ENCODE measurements around the gene SPTBN4. TPM values are rescaled to one million over a fixed set of nuclear protein-coding genes. Genes with fewer than 3 reads are reported as not detected.

SPTBN4 gene
- total RNA-seq, 1 donor from 2014 or later: 1.4 TPM

- no peak for DNase-seq (ENCODE audit: extremely low read depth, low read depth, low spot score)
Observed at GRCh38 chr19:40599902-40600569, 133.2 kb downstream of the SPTBN4 start.

DNA sequence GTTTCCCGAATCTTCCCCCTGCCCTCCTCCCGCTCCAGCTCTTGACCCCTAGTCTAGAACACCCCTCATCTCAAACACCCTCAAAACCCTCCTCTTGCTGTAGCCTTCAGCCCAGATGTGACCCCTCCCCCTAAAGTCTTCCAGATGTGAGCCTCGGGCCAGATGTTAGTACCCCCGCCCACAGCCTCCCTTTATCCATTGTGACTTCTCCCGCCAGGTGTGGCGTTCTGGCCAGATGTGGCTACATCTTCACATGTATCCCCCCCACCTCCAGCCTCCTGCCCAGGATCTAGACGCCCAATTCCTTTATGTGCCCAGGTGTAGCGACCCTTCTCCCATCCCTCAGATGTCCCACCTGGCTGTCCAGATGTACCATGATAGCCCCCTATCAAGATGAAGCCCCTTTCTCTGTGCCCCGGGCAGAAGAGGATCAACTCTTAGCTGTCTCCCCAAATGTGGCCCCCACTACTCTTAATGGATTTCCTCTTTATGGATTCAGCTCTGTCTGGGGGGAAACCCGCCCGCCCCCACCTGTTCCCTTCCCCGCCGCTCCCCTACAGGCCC, 133.9 kb downstream of the SPTBN4 start:
- DNase-seq (ENCODE audit: extremely low read depth, low read depth, low spot score): no peak

DNA sequence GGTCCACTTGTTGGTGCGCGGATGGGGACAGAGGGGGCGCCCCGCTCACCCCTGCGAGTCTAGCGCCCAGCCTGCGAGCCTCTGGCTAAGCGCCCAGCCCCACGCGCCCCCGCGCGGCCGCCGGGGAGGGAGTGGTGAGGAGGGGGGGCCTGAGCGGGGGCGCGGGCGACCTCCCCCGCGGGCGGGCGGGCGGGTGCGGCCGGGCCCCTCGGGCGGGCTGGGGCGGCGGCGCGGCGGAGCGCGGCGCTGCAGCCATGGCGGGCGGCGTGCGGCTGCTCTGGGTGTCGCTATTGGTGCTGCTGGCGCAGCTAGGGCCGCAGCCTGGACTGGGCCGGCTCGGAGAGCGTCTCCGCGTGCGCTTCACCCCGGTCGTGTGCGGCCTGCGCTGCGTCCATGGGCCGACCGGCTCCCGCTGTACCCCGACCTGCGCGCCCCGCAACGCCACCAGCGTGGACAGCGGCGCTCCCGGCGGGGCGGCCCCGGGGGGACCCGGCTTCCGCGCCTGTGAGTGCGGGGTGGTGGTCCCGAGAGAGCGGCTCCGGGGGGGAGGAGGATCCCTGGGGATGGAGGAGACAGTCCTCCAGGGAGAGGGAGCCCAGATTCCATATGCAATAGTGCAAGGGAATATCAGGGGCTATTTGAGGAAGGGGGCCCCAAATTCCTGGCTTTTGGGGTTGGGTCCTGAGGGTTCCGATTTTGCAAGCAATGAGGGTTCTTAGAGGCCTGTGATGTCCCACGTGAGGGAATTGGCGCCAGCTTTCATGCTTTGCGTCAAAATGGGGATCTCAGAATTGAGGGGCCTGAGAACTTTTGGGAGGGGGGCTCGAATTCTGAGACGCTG, 134.6 kb downstream of the SPTBN4 start, which contains the start of gene LTBP4:
TSS of gene LTBP4 (plus strand) at position 236 of the 841 bp plus-strand sequence. CDS start at position 255, 19 bp downstream.
- DNase-seq (ENCODE audit: extremely low read depth, low read depth, low spot score): no peak

GRCh38 chr19:40603071-40603388, 136.2 kb downstream of the SPTBN4 start:
- no peak for DNase-seq (ENCODE audit: extremely low read depth, low read depth, low spot score)

GRCh38 chr19:40603389-40604170, 136.8 kb downstream of the SPTBN4 start:
- DNase-seq (ENCODE audit: extremely low read depth, low read depth, low spot score): no peak

GRCh38 chr19:40604171-40604646, 137.4 kb downstream of the SPTBN4 start:
- no peak for DNase-seq (ENCODE audit: extremely low read depth, low read depth, low spot score)

- DNase-seq (ENCODE audit: extremely low read depth, low read depth, low spot score): no peak
Observed at GRCh38 chr19:40604647-40605215, 137.9 kb downstream of the SPTBN4 start.

GRCh38 chr19:40605216-40605971, 138.6 kb downstream of the SPTBN4 start:
- no peak for DNase-seq (ENCODE audit: extremely low read depth, low read depth, low spot score)

DNA sequence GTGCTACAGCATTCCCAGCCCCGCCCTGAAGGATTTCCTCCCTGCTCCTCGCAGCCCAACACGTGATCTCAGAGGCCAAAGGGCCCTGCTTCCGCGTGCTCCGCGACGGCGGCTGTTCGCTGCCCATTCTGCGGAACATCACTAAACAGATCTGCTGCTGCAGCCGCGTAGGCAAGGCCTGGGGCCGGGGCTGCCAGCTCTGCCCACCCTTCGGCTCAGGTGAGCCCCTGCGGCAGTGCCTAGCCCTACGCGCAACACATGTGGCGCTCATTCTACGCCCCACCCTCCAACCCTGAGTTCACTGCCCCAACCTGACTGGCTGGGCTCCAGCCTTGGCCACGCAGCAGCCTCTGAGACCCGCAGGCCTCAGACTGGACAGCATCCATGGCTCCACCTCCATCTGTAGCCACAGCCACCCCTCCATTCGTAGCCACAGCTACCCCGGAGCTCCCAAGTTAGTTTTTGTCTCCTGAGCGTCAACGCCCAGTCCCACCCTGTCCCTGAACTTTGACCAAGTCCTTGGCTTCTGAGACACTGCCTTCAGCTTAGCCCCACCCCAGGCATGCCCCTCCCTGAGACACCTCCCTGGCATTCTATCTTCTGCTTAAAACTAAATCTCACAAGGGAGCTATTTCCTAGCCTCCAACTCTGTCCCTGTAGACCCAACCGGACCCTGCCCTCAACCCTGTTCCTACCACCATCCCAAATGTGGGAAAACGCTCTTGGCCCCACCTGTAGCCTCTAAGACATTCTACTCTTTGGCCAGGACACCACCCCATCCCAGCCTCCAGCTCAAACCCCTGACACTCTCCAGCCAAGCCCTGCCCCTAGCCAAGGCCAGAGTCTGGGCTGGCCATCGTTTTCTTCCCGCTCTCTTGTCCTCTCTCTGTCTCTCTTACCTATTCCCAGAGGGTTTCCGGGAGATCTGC, 140.8 kb downstream of the SPTBN4 start:
- DNase-seq (ENCODE audit: extremely low read depth, low read depth, low spot score): no peak

DNA sequence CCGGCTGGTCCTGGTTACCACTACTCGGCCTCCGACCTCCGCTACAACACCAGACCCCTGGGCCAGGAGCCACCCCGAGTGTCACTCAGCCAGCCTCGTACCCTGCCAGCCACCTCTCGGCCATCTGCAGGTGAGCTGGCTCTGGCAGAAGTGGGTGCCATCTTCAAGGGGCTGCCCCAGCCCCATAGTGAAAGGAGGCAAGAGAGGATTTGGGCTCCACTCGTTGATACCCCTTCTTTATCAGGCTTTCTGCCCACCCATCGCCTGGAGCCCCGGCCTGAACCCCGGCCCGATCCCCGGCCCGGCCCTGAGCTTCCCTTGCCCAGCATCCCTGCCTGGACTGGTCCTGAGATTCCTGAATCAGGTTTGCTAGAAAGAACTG, 141.4 kb downstream of the SPTBN4 start:
- DNase-seq (ENCODE audit: extremely low read depth, low read depth, low spot score): no peak

- DNase-seq (ENCODE audit: extremely low read depth, low read depth, low spot score): no peak
Observed at GRCh38 chr19:40608957-40609356, 142.2 kb downstream of the SPTBN4 start.

DNA sequence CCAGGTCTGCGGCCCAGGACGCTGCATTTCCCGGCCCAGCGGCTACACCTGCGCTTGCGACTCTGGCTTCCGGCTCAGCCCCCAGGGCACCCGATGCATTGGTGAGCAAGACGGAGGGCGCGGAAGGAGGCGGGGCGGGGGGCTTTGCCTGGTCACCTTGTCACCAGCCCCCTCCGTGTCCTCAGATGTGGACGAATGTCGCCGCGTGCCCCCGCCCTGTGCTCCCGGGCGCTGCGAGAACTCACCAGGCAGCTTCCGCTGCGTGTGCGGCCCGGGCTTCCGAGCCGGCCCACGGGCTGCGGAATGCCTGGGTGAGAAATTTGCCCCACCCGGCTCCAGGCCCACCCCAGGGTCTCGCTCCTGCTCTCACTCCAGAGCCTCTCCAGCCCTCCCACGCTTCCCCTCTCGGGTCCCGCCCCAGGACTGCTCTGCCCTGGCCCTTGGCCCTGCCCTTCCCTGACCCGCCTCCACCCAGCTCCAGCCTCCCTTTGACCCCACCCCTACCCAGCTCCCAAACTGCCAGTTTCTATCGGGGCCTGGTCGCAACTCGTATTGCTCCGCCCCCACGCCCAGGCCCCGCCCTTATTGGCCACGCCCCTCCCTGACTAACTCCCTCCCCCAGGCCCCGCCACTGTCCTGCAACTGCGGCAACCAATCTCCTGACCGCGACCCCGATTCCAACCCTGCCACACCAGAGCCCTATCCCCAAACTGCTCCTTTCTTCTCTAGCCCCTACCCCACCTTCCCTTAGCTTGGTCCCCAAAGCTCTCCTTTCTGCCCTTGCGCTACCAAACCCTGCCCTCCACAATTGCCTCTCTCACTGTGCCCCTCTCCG, 143.0 kb downstream of the SPTBN4 start:
- no peak for DNase-seq (ENCODE audit: extremely low read depth, low read depth, low spot score)

GRCh38 chr19:40610396-40611064, 143.7 kb downstream of the SPTBN4 start:
- DNase-seq (ENCODE audit: extremely low read depth, low read depth, low spot score): no peak

GRCh38 chr19:40611096-40611495, 144.3 kb downstream of the SPTBN4 start:
- DNase-seq (ENCODE audit: extremely low read depth, low read depth, low spot score): no peak

GRCh38 chr19:40611900-40612698, 145.3 kb downstream of the SPTBN4 start:
- DNase-seq (ENCODE audit: extremely low read depth, low read depth, low spot score): no peak

DNA sequence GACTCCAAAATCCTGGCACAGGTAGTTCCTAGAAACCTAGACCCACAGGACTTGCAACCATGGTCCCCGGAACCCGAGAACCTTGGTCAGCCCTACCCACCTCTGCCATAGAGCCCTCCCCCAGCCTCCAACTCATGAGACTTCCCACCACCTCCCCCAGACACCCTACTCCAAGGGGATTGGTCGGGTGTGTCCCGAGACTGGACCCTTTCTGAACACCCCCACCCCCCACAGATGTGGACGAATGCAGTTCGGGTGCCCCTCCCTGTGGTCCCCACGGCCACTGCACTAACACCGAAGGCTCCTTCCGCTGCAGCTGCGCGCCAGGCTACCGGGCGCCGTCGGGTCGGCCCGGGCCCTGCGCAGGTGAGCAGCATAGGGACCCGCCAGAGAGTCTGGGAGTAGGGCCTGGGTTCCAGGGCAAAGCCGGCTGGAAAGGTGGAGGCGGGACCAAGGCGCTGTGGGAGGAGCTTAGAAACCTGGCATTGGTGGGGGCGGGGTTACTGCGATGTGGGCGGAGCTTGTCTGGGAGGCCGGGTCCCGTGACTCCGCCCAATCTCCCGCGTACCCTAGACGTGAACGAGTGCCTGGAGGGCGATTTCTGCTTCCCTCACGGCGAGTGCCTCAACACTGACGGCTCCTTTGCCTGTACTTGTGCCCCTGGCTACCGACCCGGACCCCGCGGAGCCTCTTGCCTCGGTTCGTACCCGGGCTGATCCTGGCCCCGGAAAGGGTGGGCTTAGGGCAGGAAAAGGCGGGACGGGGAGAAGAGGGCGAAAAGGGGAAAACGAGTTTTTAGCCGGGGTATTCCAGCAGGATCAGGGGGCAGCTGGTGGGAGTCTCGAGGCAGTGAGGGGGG, 146.3 kb downstream of the SPTBN4 start:
- no peak for DNase-seq (ENCODE audit: extremely low read depth, low read depth, low spot score)
